GM18519 (cell line): ENCODE data around the gene MYBL2.

ENCODE experiments used
- ATAC-seq: cut with Tn5 transposase; IDR thresholded peaks from one replicate; pipeline ENCODE4 v1.9.1; 2021; ENCODE audit warnings: mild to moderate bottlenecking, moderate library complexity; ENCODE audit not compliant: unreplicated experiment, low FRiP score

MYBL2 gene

DNA sequence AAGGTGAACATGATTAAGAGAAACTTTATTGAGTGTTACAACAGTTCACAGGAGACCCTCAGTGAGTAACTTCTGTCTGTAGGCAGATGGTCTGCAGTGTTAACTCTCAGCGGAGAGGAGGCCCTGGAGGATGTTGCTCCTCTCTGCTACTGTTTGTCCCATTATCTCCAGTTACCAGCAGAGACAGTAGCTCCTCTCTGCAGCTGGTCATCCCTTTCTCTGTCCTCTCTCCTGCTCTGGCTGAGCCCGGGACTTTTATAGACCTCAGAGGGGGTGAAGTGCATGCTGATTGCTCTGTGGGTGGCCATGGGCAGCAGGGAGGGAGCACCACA is 54.1 kb downstream of the MYBL2 start:
- ATAC-seq, result no peak

- ATAC-seq, result no peak
Measured at GRCh38 chr20:43721429-43722152, 54.7 kb downstream of the MYBL2 start.

DNA sequence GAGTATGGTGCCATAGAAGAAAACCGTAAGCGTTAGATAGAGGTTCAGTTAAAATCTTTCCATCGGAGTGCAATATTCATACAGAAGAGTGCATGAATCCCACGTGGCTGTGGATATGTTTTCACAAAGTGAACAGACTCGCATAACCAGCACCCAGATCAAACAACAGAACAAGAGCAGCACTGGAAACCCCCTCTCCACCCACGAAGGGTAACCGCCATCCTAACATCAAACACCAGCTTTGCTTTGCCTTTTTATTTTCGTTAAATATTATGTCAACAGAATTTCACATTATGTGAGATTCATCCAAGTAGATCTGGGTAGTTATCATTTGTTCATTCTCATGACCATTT is 55.2 kb downstream of the MYBL2 start:
- no peak for ATAC-seq

DNA sequence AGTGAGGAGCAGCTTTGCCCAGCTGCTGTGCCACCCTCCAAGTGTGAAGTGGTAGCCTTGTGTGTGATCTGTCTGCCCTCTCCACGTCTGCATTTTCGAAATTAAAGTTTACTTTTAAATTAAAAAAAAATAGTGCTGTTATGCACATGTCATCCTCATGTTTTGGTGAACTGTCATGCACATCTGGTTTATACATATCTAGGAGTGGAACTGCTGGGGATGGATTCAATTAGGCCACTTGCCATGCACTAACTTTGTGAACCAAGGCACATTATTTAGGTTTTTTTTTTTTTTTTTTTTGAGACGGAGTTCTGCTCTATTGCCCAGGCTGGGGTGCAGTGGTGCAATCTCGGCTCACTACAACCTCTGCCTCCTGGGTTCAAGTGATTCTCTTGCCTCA is 56.3 kb downstream of the MYBL2 start:
- no peak for ATAC-seq

GRCh38 chr20:43723735-43724134 is 56.8 kb downstream of the MYBL2 start:
- ATAC-seq, result no peak

DNA sequence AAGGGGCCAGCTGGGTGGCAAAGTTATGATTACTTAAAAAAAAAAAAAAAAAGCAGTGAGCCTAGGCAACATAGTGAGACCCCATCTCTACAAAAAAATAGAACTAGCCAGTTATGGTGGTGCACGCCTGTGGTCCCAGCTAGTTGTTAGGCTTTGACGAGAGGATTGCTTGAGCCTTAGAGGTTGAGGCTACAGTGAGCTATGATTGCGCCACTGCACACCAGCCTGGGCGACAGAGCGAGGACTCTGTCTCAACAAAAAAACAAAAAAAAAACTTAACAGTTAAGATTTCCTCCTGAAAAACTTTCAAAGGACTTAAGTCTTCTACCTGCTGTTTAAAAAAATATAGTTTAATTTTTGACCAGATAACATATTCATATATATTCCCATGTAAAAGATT is 57.5 kb downstream of the MYBL2 start:
- no peak for ATAC-seq

- no peak for ATAC-seq
Measured at GRCh38 chr20:43725666-43726065, 58.8 kb downstream of the MYBL2 start.

GRCh38 chr20:43726333-43726732 is 59.4 kb downstream of the MYBL2 start:
- no peak for ATAC-seq

- ATAC-seq, result no peak
Measured at GRCh38 chr20:43726811-43727338, 60.0 kb downstream of the MYBL2 start, which contains the start of gene GTSF1L. TSS of gene GTSF1L (minus strand) at chr20:43727002. CDS start at chr20:43726694, 308 bp downstream.

GRCh38 chr20:43727980-43728590 is 61.2 kb downstream of the MYBL2 start:
- no peak for ATAC-seq

GRCh38 chr20:43728686-43729255 is 61.9 kb downstream of the MYBL2 start:
- ATAC-seq, result no peak

GRCh38 chr20:43731469-43731868 is 64.6 kb downstream of the MYBL2 start:
- no peak for ATAC-seq

- ATAC-seq, result no peak
Measured at GRCh38 chr20:43731927-43732326, 65.0 kb downstream of the MYBL2 start.

DNA sequence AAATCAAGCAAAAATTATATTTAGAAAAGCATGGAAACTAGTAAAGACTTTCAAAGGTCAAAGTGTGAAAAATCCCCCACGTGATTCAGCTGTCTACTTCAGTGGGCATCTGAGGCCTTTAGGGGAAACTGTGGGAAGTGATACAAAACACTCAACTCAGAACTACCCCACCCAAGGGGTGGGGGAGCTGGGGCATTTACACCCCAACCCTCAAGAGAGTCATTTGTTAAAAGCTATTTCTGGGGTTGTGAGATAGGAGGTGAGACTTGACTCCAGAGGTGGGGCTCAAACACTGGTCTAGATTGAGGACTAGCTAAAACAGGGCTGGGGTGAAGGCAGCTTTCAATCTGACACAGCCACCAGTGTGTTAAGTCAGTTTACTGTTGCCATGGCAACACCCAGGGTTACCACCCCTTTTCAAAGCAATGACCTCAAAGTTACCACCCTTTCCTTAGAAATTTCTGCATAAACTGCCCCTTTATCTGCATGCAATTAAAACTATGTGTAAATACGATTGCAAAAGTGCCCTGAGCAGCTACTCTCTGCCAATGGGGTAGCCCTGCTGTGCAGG is 69.8 kb downstream of the MYBL2 start:
- peak; percentile 63 for ATAC-seq

GRCh38 chr20:43737925-43738324 is 71.0 kb downstream of the MYBL2 start:
- ATAC-seq, result no peak

DNA sequence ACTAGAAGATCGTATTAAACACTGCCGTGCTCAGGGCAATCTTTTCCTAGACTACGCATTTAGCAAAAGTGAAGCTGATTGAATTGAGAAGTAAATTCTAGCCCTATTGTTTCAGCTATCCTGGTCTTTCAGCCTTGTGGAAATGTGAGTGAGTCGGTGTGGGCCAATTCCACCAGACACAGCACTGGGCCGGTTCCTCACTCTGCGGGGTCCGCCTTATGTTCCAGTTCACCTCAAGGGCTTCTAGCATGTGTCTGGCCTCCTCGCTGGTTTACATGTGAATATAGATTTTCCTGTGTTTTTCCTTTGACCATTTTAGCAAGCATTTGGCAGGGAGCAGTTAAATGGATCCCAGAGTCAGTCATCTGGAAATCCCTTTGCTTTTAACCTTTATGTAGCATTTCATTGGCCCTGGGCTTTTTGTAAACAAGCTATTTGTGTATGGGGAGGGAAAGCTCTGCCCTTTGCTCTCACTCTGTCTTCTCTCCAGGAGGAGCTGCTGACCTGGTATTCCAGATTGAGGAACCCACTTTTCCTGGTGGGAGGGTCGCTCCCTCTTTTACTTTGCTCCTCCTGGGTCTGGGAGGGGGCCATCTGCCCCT is 72.3 kb downstream of the MYBL2 start:
- no peak for ATAC-seq

DNA sequence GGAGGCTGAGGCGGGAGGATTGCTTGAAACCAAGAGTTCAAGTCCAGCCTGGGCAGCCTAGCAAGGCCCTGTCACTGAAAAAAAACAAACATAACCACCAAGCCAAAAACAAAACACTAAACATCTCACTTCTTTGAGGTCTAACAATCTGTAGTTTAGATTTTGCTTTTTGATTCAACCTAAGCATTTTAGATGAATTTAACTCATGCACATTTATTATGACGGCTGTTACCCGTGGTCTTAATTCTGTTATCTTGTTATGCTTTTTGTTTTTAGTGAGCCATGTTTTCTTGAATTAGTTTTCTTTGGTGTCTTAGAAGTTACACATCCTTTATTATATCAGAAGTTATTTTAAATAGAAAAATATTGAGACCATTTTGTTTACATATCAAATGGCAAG is 73.7 kb downstream of the MYBL2 start:
- ATAC-seq, result no peak

GRCh38 chr20:43744151-43744611 is 77.3 kb downstream of the MYBL2 start:
- ATAC-seq, result no peak

GRCh38 chr20:43744966-43745730 is 78.2 kb downstream of the MYBL2 start:
- ATAC-seq, result no peak
